OCI-LY7 (cell line): ENCODE results near the gene CTDSPL. TPM values are rescaled to one million over a fixed set of nuclear protein-coding genes. Genes with fewer than 3 reads are reported as not detected.
A peak's percentile ranks its signal among the peaks of the same experiment; 100 is the strongest.

Experiments
- BruUV-seq: library from RNA; stranded (reverse); fragments of 400-500 nt; replicated peaks from 2 replicates; lab custom pipeline; 2021; lab: Mats Ljungman, UMichigan
- CTCF ChIA-PET: fragments of 300-600 bp; sonication (Branson Sonifier 250); formaldehyde crosslinking; loops from one replicate; lab custom pipeline; 2022; ENCODE audit warnings: antibody characterized with exemption; ENCODE audit not compliant: unreplicated experiment; lab: Charles Lee
- POLR2A ChIA-PET: fragments of 300-600 bp; sonication (Branson Sonifier 250); formaldehyde crosslinking; loops from one replicate; lab custom pipeline; 2022; ENCODE audit warnings: antibody characterized with exemption; lab: Charles Lee
- DNase-seq: peaks from one replicate; pipeline ENCODE4 v3.0.0-alpha.2; 2015; ENCODE audit warnings: low spot score
- H2AFZ ChIP-seq: fragments of 200-600 bp; sonication (generic), shearing (Covaris generic); 2 replicates; pipeline ENCODE4 v1.6.1; 2014; ENCODE audit warnings: mild to moderate bottlenecking, antibody characterized with exemption, low read length, moderate library complexity
- H3K27ac ChIP-seq: fragments of 200-600 bp; sonication (generic); 2 replicates; pipeline ENCODE4 v1.5.1; 2014; ENCODE audit warnings: mixed run types, low read depth, mild to moderate bottlenecking, moderate library complexity, low read length, inconsistent platforms; ENCODE audit not compliant: poor library complexity, severe bottlenecking
- H3K36me3 ChIP-seq: fragments of 200-600 bp; sonication (generic); 2 replicates; pipeline ENCODE4 v1.6.1; 2014; ENCODE audit warnings: mild to moderate bottlenecking, antibody characterized with exemption, low read length, moderate library complexity, mixed read lengths; ENCODE audit not compliant: insufficient read depth
- H3K4me1 ChIP-seq: fragments of 200-600 bp; sonication (generic); 2 replicates; pipeline ENCODE4 v1.5.1; 2014; ENCODE audit warnings: mild to moderate bottlenecking, low read length; ENCODE audit not compliant: insufficient read depth, poor library complexity, severe bottlenecking
- H3K4me2 ChIP-seq: fragments of 200-600 bp; sonication (generic); 2 replicates; pipeline ENCODE4 v1.6.1; 2014; ENCODE audit warnings: mild to moderate bottlenecking, low read length
- H3K4me3 ChIP-seq: fragments of 200-600 bp; sonication (generic); 2 replicates; pipeline ENCODE4 v1.5.1; 2014; ENCODE audit warnings: mild to moderate bottlenecking, low read depth, low read length; ENCODE audit not compliant: poor library complexity, severe bottlenecking
- H3K79me2 ChIP-seq: fragments of 200-600 bp; sonication (generic); 2 replicates; pipeline ENCODE4 v1.6.1; 2016; ENCODE audit warnings: low read depth, mild to moderate bottlenecking, low read length, moderate library complexity, mixed read lengths; ENCODE audit not compliant: insufficient read depth
- H3K9me2 ChIP-seq: fragments of 200-600 bp; sonication (generic); 2 replicates; pipeline ENCODE4 v1.6.1; 2016; ENCODE audit warnings: mild to moderate bottlenecking, low read length, mixed read lengths; ENCODE audit not compliant: insufficient read depth
- H3K9me3 ChIP-seq: fragments of 200-600 bp; sonication (generic); 2 replicates; pipeline ENCODE4 v1.6.1; 2014; ENCODE audit warnings: mild to moderate bottlenecking, mixed run types, low read length, mixed read lengths
- H4K20me1 ChIP-seq: fragments of 200-600 bp; sonication (generic); 2 replicates; pipeline ENCODE4 v1.6.1; 2014; ENCODE audit warnings: mild to moderate bottlenecking, antibody characterized with exemption, low read length, moderate library complexity, mixed read lengths; ENCODE audit not compliant: insufficient read depth
- CTCF ChIP-seq: fragments of 200-600 bp; sonication (generic); conservative IDR thresholded peaks from 2 replicates; pipeline ENCODE4 v1.5.1; 2014; ENCODE audit warnings: mild to moderate bottlenecking, antibody characterized with exemption, low read length, moderate library complexity, mixed read lengths
- EZH2phosphoT487 ChIP-seq: fragments of 200-600 bp; sonication (generic); IDR thresholded peaks from 2 replicates; pipeline ENCODE4 v1.6.1; 2018; ENCODE audit warnings: low read depth, borderline replicate concordance, mild to moderate bottlenecking, mixed run types, antibody characterized with exemption, low read length, moderate library complexity, mixed read lengths
- intact Hi-C: fragments of 100-400 bp; cut with micrococcal nuclease; formaldehyde crosslinking; loops from one replicate; pipeline ENCODE4 v1.10.0; 2022; ENCODE audit not compliant: unreplicated experiment
- total RNA-seq, 2 experiments: library from RNA; depleted of rRNA in 1 of 2; stranded (reverse); fragments of >200 nt in 1 of 2; shearing (Covaris generic) in 1 of 2; gene quantifications; 2 replicates each; pipeline ENCODE4 v1.2.3, GENCODE V29; 2014 to 2022

Gene CTDSPL
- total RNA-seq, 2 experiments from 2014 or later, result 0.38 TPM; not detected in 1

GRCh38 chr3:37973246-37974054, 111.8 kb downstream of the CTDSPL start:
- no peak overlapping the region for H3K4me2 ChIP-seq
- BruUV-seq, result no TSS peak
- no peak overlapping the region for H3K27ac ChIP-seq
- no peak overlapping the region for H3K4me3 ChIP-seq
- POLR2A ChIA-PET, result interaction anchor here (0.9 kb wide), 1 partner anchor 16 kb away, joined by 3 read pairs; no protein-coding TSS in a partner anchor
- CTCF ChIA-PET, result interaction anchor here (1.5 kb wide), 1 partner anchor 10 kb away, joined by 4 read pairs; no protein-coding TSS in a partner anchor
- no peaks in the 10 kb centered on the region for H3K9me3 ChIP-seq
- H3K79me2 ChIP-seq, result no peaks in the 10 kb centered on the region
- no peaks in the 10 kb centered on the region for H3K9me2 ChIP-seq
- H4K20me1 ChIP-seq, result no peaks in the 10 kb centered on the region
- TF ChIP-seq CTCF, result no peak
- no peak for TF ChIP-seq EZH2phosphoT487
- intact Hi-C loops, result loop anchor here (1.0 to 5.0 kb wide), 2 partner anchors 30 to 324 kb away; no protein-coding TSS in a partner anchor
- H3K36me3 ChIP-seq, result no peaks in the 10 kb centered on the region
- no peaks in the 10 kb centered on the region for H3K4me1 ChIP-seq
- no peak for DNase-seq
- no peak overlapping the region for H2AFZ ChIP-seq

- CTCF ChIA-PET, result interaction anchor here (0.6 to 1.5 kb wide), 2 partner anchors 11 to 13 kb away, joined by 3 to 4 read pairs; no protein-coding TSS in a partner anchor
Measured at GRCh38 chr3:37974121-37975083, 112.7 kb downstream of the CTDSPL start.

More at GRCh38 chr3:37974121-37975083, 112.7 kb downstream of the CTDSPL start:
- H4K20me1 ChIP-seq, result no peaks in the 10 kb centered on the region
- no peaks in the 10 kb centered on the region for H3K9me2 ChIP-seq
- no peak overlapping the region for H3K4me2 ChIP-seq
- no TSS peak for BruUV-seq
- H3K36me3 ChIP-seq, result no peaks in the 10 kb centered on the region
- H3K4me1 ChIP-seq, result no peaks in the 10 kb centered on the region
- peak; percentile 80 for DNase-seq
- TF ChIP-seq CTCF, result peak; percentile 95
- TF ChIP-seq EZH2phosphoT487, result no peak
- no peak overlapping the region for H3K4me3 ChIP-seq
- 0 out of 2 replicates have a peak overlapping the region, but pooled peaks have one; percentile 24 for H2AFZ ChIP-seq
- H3K9me3 ChIP-seq, result no peaks in the 10 kb centered on the region
- no peak overlapping the region for H3K27ac ChIP-seq
- intact Hi-C loops, result loop anchor here (1.0 to 5.0 kb wide), 2 partner anchors 29 to 323 kb away; no protein-coding TSS in a partner anchor
- POLR2A ChIA-PET, result interaction anchor here (0.9 kb wide), 1 partner anchor 17 kb away, joined by 3 read pairs; no protein-coding TSS in a partner anchor
- H3K79me2 ChIP-seq, result no peaks in the 10 kb centered on the region
